Vagina (tissue), 2 donors: ENCODE results near the gene TBX21. TPM values are rescaled to one million over a fixed set of nuclear protein-coding genes. Genes with fewer than 3 reads are reported as not detected.

Source experiments
- DNase-seq, 2 donors: peaks; one replicate each; pipeline ENCODE4 v3.0.0-alpha.2; 2017; ENCODE audit errors: extremely low spot score in 2 of 2
- H3K27ac ChIP-seq: fragments of 200-600 bp; sonication (generic); one replicate; pipeline ENCODE4 v1.5.1; 2019
- H3K27me3 ChIP-seq: fragments of 200-600 bp; sonication (generic); one replicate; pipeline ENCODE4 v1.5.1; 2019
- H3K36me3 ChIP-seq, 2 donors: fragments of 200-600 bp; sonication (generic); one replicate each; pipeline ENCODE4 v1.5.1; 2017 to 2019
- H3K4me1 ChIP-seq: fragments of 200-600 bp; sonication (generic); one replicate; pipeline ENCODE4 v1.5.1; 2019
- H3K4me3 ChIP-seq, 2 donors: fragments of 200-600 bp; sonication (generic); 1 replicate in 1 of 2; 2 replicates in 1 of 2; pipeline ENCODE4 v1.5.1; 2016 to 2019
- H3K9me3 ChIP-seq: fragments of 200-600 bp; sonication (generic); one replicate; pipeline ENCODE4 v1.5.1; 2019
- POLR2A ChIP-seq, 2 donors: fragments of 450-650 bp; IDR thresholded peaks; one replicate each; pipeline ENCODE4 v1.6.1; 2017; ENCODE audit warnings: antibody characterized with exemption in 2 of 2, mild to moderate bottlenecking in 2 of 2, moderate library complexity in 2 of 2
- POLR2AphosphoS5 ChIP-seq, 2 donors: sonication (generic); formaldehyde crosslinking; IDR thresholded peaks; one replicate each; pipeline ENCODE4 v1.9.0; 2017; ENCODE audit warnings: antibody characterized with exemption in 2 of 2, mild to moderate bottlenecking in 2 of 2, low read depth in 1 of 2; ENCODE audit not compliant: insufficient read depth in 1 of 2
- intact Hi-C: fragments of 100-400 bp; cut with DNase I; formaldehyde crosslinking; loops from one replicate; pipeline ENCODE4 v1.15.1; 2023
- total RNA-seq: library from RNA; depleted of rRNA; stranded (reverse); fragments of >200 nt; gene quantifications from one replicate; pipeline ENCODE4 v1.2.3, GENCODE V29; 2016
- TF ChIP-seq, protein P1 (sequence below), 3 experiments: fragments of 450-650 bp in 2 of 3; fragments of 200-600 bp in 1 of 3; sonication (generic) in 1 of 3; IDR thresholded peaks; one replicate each; pipeline ENCODE4 v1.5.1; 2017 to 2019; ENCODE audit warnings: antibody characterized with exemption in 3 of 3, mild to moderate bottlenecking in 2 of 3, moderate library complexity in 2 of 3

Gene TBX21
- total RNA-seq, 1 donor from 2014 or later, result 2.9 TPM

DNA sequence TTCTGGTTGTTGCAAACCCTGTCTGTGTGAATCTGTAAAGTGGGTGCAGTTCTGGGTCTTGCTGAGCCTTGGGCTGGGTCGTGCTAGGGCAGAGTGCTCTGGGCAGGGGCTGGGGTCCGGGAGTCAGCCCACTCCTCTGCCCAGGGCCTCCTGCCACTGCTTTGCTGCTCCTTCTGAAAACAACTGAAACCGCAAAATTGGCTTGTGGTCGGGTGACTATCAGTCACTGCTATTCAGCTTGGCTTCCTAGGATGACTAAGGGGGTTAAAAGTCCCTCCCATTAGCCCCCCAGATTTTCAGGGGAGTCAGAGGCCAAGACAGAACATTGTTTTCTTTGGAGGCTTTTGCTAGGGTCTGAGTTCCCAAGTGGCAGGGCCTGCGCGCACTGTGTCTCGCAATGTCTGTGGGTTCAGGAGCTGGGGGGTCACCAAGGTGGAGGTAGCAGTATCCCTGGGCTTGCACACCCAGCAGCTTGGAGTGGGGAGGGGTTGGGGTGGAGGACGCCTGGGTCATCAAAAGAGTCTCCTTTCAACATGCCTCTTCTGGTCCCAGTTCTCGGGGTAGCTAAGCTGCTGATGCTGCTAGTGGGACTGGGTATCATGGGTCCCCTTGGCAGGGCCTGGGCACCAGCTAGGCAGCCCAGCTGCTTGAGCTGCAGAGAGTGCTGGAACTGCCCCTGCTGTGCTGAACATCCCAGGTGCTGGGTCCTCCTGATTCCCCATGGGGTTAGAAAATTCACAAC, 13.5 kb upstream of the TBX21 start:
- Histone ChIP-seq H3K9me3 (no peaks in the 10 kb centered on the region), H3K4me3 (no peak overlapping the region), H3K36me3 (no peaks in the 10 kb centered on the region), H3K27ac (no peak overlapping the region), H3K27me3 (no peaks in the 10 kb centered on the region), H3K4me1 (peaks cover 16% of the 10 kb centered on the region)
- no peak for DNase-seq
- TF ChIP-seq POLR2A (IDR thresholded peaks at IDR 0.05), result no peak
- TF ChIP-seq POLR2AphosphoS5 (IDR thresholded peaks at IDR 0.05; ENCODE audit: insufficient read depth in 1 of 2, low read depth in 1 of 2), result no peak
- intact Hi-C loops, result no loop called here

DNA sequence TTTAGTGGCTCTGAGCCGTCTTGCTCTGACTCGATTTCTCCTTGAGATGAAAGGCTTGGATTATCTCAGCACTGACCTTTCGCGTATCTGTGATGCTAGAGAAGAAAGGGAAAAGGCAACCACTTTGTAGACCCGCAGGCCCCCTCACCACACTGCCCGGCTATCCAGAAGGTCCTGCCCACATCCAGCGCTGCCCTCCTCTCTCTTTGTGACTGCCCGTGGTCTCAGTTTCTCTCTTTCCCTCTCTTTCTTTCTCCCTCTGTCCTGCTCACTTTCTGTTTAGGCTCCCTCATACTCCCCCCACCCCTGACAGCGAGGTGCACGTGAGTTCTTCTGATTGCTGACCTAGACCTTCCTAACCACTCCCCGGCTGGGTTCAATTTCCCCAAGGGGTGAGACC, 12.8 kb upstream of the TBX21 start:
- Histone ChIP-seq H3K4me3 (no peak overlapping the region), H3K36me3 (no peaks in the 10 kb centered on the region), H3K27ac (no peak overlapping the region), H3K27me3 (no peaks in the 10 kb centered on the region), H3K4me1 (peaks cover 16% of the 10 kb centered on the region), H3K9me3 (no peaks in the 10 kb centered on the region)
- TF ChIP-seq, protein P1, sequence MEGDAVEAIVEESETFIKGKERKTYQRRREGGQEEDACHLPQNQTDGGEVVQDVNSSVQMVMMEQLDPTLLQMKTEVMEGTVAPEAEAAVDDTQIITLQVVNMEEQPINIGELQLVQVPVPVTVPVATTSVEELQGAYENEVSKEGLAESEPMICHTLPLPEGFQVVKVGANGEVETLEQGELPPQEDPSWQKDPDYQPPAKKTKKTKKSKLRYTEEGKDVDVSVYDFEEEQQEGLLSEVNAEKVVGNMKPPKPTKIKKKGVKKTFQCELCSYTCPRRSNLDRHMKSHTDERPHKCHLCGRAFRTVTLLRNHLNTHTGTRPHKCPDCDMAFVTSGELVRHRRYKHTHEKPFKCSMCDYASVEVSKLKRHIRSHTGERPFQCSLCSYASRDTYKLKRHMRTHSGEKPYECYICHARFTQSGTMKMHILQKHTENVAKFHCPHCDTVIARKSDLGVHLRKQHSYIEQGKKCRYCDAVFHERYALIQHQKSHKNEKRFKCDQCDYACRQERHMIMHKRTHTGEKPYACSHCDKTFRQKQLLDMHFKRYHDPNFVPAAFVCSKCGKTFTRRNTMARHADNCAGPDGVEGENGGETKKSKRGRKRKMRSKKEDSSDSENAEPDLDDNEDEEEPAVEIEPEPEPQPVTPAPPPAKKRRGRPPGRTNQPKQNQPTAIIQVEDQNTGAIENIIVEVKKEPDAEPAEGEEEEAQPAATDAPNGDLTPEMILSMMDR (IDR thresholded peaks at IDR 0.05), result no peak
- no peak for TF ChIP-seq POLR2AphosphoS5 (IDR thresholded peaks at IDR 0.05; ENCODE audit: insufficient read depth in 1 of 2, low read depth in 1 of 2)
- TF ChIP-seq POLR2A (IDR thresholded peaks at IDR 0.05), result no peak
- DNase-seq, result no peak
- intact Hi-C loops, result no loop called here

DNA sequence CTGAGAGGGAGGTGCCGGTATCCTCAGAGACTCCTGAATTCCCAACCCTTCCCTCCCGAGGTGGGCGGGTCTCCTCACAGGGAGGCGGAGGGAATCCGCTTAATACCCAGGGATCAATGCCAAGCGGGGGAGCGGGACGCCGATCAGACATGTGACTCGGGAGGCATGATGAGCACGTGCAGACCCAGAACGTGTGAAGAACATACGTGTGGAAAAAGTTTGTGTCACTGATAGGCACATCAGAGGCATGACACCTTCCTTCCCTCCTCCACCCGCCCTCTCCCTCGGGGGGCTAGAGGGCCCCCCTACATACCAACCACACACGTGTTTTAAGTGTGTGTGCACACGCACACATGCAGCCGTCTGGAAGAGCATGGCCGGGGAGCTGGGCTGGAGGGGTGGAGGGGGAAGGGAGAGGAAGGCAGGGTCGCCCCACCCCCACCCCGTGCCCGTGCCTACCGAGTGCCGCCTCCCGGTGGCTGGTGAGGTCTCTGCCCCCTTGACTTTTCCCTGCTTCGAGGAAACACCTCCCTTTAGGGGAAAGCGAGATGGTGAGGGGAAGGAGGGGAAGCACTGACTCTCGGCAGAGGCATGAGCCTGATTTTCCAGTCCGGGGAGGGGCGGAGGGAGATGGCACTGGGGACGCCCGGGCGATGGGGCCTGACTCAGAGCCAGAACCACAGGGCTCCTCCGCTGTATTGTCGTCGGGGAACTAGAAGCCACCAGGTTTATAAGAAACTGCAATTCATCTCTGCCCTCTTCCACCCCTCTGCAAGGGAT, 12.1 kb upstream of the TBX21 start:
- intact Hi-C loops, result no loop called here
- TF ChIP-seq, protein P1 (IDR thresholded peaks at IDR 0.05), result no peak
- TF ChIP-seq POLR2A (IDR thresholded peaks at IDR 0.05) (no peak), POLR2AphosphoS5 (IDR thresholded peaks at IDR 0.05; ENCODE audit: insufficient read depth in 1 of 2, low read depth in 1 of 2) (no peak)
- H3K4me1 ChIP-seq, result peaks cover 16% of the 10 kb centered on the region
- H3K36me3 ChIP-seq, result no peaks in the 10 kb centered on the region
- H3K9me3 ChIP-seq, result no peaks in the 10 kb centered on the region
- no peak for DNase-seq
- H3K27me3 ChIP-seq, result no peaks in the 10 kb centered on the region
- no peak overlapping the region for H3K27ac ChIP-seq
- no peak overlapping the region for H3K4me3 ChIP-seq

DNA sequence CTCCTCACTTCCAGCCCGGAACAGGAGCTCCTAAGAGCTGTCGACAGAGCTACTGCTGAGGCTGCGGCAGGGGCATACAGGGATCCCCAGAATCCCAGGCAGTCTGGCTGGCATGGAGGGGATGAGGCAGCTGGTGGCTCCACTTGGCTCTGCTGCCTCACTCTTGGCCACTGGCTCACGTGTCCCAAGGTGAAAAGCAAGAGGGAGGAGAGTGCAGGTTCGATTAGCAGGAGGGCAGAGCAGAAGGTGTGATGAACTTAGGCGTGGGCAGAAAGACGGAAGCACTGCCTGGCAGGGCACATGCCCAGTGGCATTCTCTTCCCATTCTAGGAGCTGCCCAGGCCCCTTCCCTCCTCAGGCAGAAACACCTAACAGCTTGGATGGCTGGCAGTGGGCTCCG, 11.3 kb upstream of the TBX21 start:
- no peak overlapping the region for H3K4me3 ChIP-seq
- no peaks in the 10 kb centered on the region for H3K36me3 ChIP-seq
- no peaks in the 10 kb centered on the region for H3K9me3 ChIP-seq
- no peak overlapping the region for H3K27ac ChIP-seq
- no peak for DNase-seq
- TF ChIP-seq, protein P1 (IDR thresholded peaks at IDR 0.05), result no peak
- TF ChIP-seq POLR2AphosphoS5 (IDR thresholded peaks at IDR 0.05; ENCODE audit: insufficient read depth in 1 of 2, low read depth in 1 of 2) (no peak), POLR2A (IDR thresholded peaks at IDR 0.05) (no peak)
- intact Hi-C loops, result no loop called here
- H3K4me1 ChIP-seq, result peaks cover 16% of the 10 kb centered on the region
- no peaks in the 10 kb centered on the region for H3K27me3 ChIP-seq

DNA sequence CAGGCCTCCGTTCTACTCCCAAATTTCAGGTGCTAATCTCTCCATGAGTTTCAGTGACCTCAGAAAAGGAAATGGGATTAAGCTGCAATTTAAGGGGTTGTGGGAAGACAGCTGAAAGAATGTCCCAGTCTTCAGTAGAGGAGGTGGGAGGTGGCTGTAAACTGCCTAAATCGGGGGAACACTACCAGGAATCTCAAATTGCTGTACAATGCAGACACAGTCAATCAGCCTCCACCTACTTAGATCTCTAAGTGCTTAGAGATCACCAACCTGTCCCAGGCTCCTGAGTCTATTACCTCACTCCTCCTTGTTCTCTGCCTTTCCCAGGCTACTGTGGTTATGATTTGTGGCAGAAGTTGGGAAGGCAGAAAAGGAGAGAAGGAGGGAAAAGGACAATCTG, 8.3 kb upstream of the TBX21 start:
- no peaks in the 10 kb centered on the region for H3K36me3 ChIP-seq
- intact Hi-C loops, result no loop called here
- no peak overlapping the region for H3K27ac ChIP-seq
- peaks cover 16% of the 10 kb centered on the region for H3K4me1 ChIP-seq
- no peaks in the 10 kb centered on the region for H3K27me3 ChIP-seq
- H3K4me3 ChIP-seq, result no peak overlapping the region
- TF ChIP-seq, protein P1 (IDR thresholded peaks at IDR 0.05), result no peak
- no peak for TF ChIP-seq POLR2A (IDR thresholded peaks at IDR 0.05)
- no peak for TF ChIP-seq POLR2AphosphoS5 (IDR thresholded peaks at IDR 0.05; ENCODE audit: insufficient read depth in 1 of 2, low read depth in 1 of 2)
- no peak for DNase-seq
- H3K9me3 ChIP-seq, result no peaks in the 10 kb centered on the region
